GM13976 (cell line): ENCODE data around the gene KCNMA1.

Experiments used
- DNase-seq: peaks from one replicate; pipeline ENCODE4 v3.0.0; 2012; ENCODE audit warnings: low spot score
- CTCF ChIP-seq: IDR thresholded peaks from 2 replicates; pipeline ENCODE4 v1.5.1; 2012; ENCODE audit warnings: borderline replicate concordance, mild to moderate bottlenecking; ENCODE audit not compliant: insufficient read depth; ENCODE audit errors: extremely low read depth, missing control alignments, control extremely low read depth
- in situ Hi-C: fragments of 300-500 bp; cut with MboI; formaldehyde crosslinking; loops from one replicate; pipeline ENCODE4 v1.12.0; 2022; ENCODE audit warnings: low sequenced_read_pairs, mixed read lengths, inconsistent platforms; ENCODE audit not compliant: unreplicated experiment

KCNMA1 gene

GRCh38 chr10:77020426-77021040, 617.1 kb downstream of the KCNMA1 start:
- no peak for TF ChIP-seq CTCF
- DNase-seq, result no peak
- in situ Hi-C loops, result no loop called here

GRCh38 chr10:77016855-77017254, 620.8 kb downstream of the KCNMA1 start:
- no peak for TF ChIP-seq CTCF
- DNase-seq, result no peak
- in situ Hi-C loops, result no loop called here

GRCh38 chr10:77016278-77016815, 621.3 kb downstream of the KCNMA1 start:
- no peak for TF ChIP-seq CTCF
- in situ Hi-C loops, result no loop called here
- no peak for DNase-seq

- no peak for DNase-seq
- no peak for TF ChIP-seq CTCF
- in situ Hi-C loops, result no loop called here
Observed at GRCh38 chr10:77015360-77015759, 622.2 kb downstream of the KCNMA1 start.

- no peak for DNase-seq
- in situ Hi-C loops, result no loop called here
- TF ChIP-seq CTCF, result no peak
Observed at GRCh38 chr10:77012812-77013500, 624.7 kb downstream of the KCNMA1 start.

- no peak for TF ChIP-seq CTCF
- in situ Hi-C loops, result no loop called here
- no peak for DNase-seq
Observed at GRCh38 chr10:77011874-77012811, 625.5 kb downstream of the KCNMA1 start.
